Hepatocyte (in vitro differentiated cells): ENCODE measurements around the gene SP140L. TPM values are rescaled to one million over a fixed set of nuclear protein-coding genes. Genes with fewer than 3 reads are reported as not detected.
"Not testable (repeated sequence)": the region's sequence is repeated elsewhere in the genome, so short reads cannot be mapped to it uniquely, and the experiment has no call there.

Experiments
- DNase-seq: peaks from one replicate; pipeline ENCODE4 v3.0.0-alpha.2; 2016; ENCODE audit warnings: low spot score
- H2AFZ ChIP-seq: fragments of 200-600 bp; sonication (generic); 2 replicates; pipeline ENCODE4 v1.6.0; 2016; ENCODE audit warnings: antibody characterized with exemption, mild to moderate bottlenecking
- H3K27ac ChIP-seq: fragments of 200-600 bp; sonication (generic); 2 replicates; pipeline ENCODE4 v1.5.1; 2016; ENCODE audit warnings: mild to moderate bottlenecking
- H3K27me3 ChIP-seq: fragments of 200-600 bp; sonication (generic); 2 replicates; pipeline ENCODE4 v1.6.1; 2016
- H3K36me3 ChIP-seq: fragments of 200-600 bp; sonication (generic); replicated peaks from 2 replicates; pipeline ENCODE4 v1.5.1; 2016; ENCODE audit warnings: low read depth; ENCODE audit not compliant: insufficient read depth
- H3K4me1 ChIP-seq: fragments of 200-600 bp; sonication (generic); 2 replicates; pipeline ENCODE4 v1.5.1; 2016; ENCODE audit warnings: mild to moderate bottlenecking, moderate library complexity; ENCODE audit not compliant: insufficient read depth
- H3K4me2 ChIP-seq: fragments of 200-600 bp; sonication (generic); 2 replicates; pipeline ENCODE4 v1.6.0; 2016
- H3K4me3 ChIP-seq: fragments of 200-600 bp; sonication (generic); 2 replicates; pipeline ENCODE4 v1.5.1; 2016; ENCODE audit warnings: mild to moderate bottlenecking
- H3K79me2 ChIP-seq: fragments of 200-600 bp; sonication (generic); 2 replicates; pipeline ENCODE4 v1.6.0; 2017; ENCODE audit warnings: mild to moderate bottlenecking
- H3K9me2 ChIP-seq: fragments of 200-600 bp; sonication (generic); replicated peaks from 2 replicates; pipeline ENCODE4 v1.6.0; 2017; ENCODE audit warnings: mild to moderate bottlenecking; ENCODE audit not compliant: insufficient read depth
- H3K9me3 ChIP-seq: fragments of 200-600 bp; sonication (generic); 2 replicates; pipeline ENCODE4 v1.5.1; 2016; ENCODE audit warnings: low read depth, mild to moderate bottlenecking
- H4K20me1 ChIP-seq: fragments of 200-600 bp; sonication (generic); 2 replicates; pipeline ENCODE4 v1.6.0; 2016; ENCODE audit warnings: mild to moderate bottlenecking; ENCODE audit not compliant: insufficient read depth, poor library complexity, severe bottlenecking
- EZH2 ChIP-seq: fragments of 200-600 bp; sonication (generic); IDR thresholded peaks from 2 replicates; pipeline ENCODE4 v1.6.1; 2016; ENCODE audit warnings: antibody characterized with exemption, mild to moderate bottlenecking, borderline replicate concordance
- EZH2phosphoT487 ChIP-seq: fragments of 200-600 bp; sonication (generic); IDR thresholded peaks from one replicate; pipeline ENCODE4 v1.6.1; 2018; ENCODE audit warnings: antibody characterized with exemption, mild to moderate bottlenecking, low read depth, moderate library complexity; ENCODE audit not compliant: unreplicated experiment, severe bottlenecking
- WGBS: methylation state at CpG from one replicate; pipeline ENCODE4 v1.1.6; 2016; ENCODE audit warnings: low lambda C conversion rate; ENCODE audit errors: missing lambda C conversion rate; 5-methylcytosine and 5-hydroxymethylcytosine counted together
- polyA plus RNA-seq: library from polyadenylated mRNA; unstranded; fragments of >200 nt; fragmentation: Nextera tagmentation; extraction: Ambion mirVana; gene quantifications from 2 replicates; pipeline ENCODE4 v1.2.1, GENCODE V29; 2016
- total RNA-seq: library from RNA; depleted of rRNA; stranded (reverse); fragments of >200 nt; gene quantifications from 2 replicates; pipeline ENCODE4 v1.2.3, GENCODE V29; 2014
- TF ChIP-seq, protein P1 (sequence below): fragments of 200-600 bp; sonication (generic); IDR thresholded peaks from 2 replicates; pipeline ENCODE4 v1.5.1; 2016; ENCODE audit warnings: antibody characterized with exemption, mild to moderate bottlenecking; ENCODE audit not compliant: poor library complexity

Gene SP140L
- total and polyA plus RNA-seq, 2 experiments from 2014 or later = 7.1 to 8.1 TPM

DNA sequence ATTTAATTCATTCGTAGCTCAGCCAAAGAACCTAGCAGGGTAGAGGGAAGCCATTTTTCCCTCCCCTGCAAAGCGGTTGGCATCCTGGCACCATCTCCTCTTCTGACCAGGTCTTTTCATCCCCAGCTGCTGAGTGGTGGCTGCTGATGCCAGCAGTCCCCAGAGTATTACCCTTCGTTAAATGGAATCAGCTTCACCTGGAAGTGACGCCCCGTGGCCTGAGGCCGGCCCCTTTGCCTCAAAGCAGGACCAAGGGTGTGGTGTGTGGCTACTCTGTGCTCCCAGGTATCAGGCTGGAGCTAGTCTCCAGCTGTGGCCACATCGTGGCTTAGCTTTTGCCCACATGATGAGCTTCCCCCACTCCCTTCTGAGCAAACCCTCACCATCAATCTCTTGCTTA lies 76.8 kb downstream of the SP140L start:
- H4K20me1 ChIP-seq = no peaks in the 10 kb centered on the region
- no peak overlapping the region for H3K27ac ChIP-seq
- no peaks in the 10 kb centered on the region for H3K9me2 ChIP-seq
- no peak overlapping the region for H3K4me3 ChIP-seq
- no peak overlapping the region for H2AFZ ChIP-seq
- no peaks in the 10 kb centered on the region for H3K9me3 ChIP-seq
- H3K4me2 ChIP-seq = no peak overlapping the region
- no peaks in the 10 kb centered on the region for H3K79me2 ChIP-seq
- no peaks in the 10 kb centered on the region for H3K27me3 ChIP-seq
- no peaks in the 10 kb centered on the region for H3K4me1 ChIP-seq
- H3K36me3 ChIP-seq = no peaks in the 10 kb centered on the region
- no peak for TF ChIP-seq EZH2
- no peak for TF ChIP-seq EZH2phosphoT487
- DNase-seq = no peak
- WGBS = 85% methylated on average over 7 of the region's 7 CpGs

DNA sequence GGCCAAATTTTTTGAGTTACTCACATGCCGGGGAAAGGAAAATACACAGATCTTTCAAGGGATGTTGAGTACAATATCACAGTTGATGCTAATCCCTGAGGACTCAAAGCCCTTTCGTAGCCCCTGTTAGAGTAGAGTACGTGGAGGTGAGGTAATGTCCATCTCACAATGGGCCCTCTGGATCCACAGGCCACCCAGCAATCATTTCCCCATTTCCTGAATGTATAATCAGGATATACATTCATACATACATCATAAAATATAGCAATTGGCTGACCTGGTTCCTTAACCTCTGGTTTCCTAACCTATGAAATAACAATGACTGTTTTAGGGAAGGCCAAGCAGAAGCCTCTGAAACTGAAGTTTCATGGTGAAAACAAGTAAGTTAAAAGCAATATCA lies 78.8 kb downstream of the SP140L start:
- no peaks in the 10 kb centered on the region for H3K79me2 ChIP-seq

DNA sequence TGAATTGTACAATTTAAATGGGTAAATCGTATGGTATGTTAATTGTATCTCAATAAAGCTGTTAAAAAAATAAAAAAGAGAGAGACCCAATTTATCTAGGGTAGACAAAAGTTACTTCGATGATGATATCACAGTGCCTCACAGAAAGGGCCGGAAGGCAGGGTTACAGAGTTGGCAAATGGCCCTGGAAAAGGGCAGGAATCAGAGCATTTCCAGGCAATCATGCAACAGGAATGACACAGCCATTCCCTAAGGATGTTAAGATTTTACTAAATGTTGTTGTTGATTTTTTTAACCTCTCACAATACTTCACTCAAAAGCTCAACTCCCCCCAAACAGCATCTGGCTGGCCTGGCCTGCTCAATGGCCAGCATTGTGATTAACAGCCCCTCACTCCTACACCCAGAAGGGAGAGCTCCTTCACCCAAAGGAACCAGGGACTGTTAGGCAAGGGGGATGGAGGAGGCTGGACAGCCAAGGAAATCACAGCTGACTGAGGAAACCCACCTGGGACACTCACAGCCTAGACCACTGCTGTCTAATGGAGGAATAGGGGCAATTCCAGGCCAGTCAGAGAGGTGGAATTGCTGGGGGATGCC lies 81.3 kb downstream of the SP140L start:
- Histone ChIP-seq H4K20me1 (no peaks in the 10 kb centered on the region), H3K36me3 (no peaks in the 10 kb centered on the region), H3K4me3 (no peak overlapping the region), H3K79me2 (no peaks in the 10 kb centered on the region), H3K4me1 (no peaks in the 10 kb centered on the region), H3K4me2 (no peak overlapping the region), H3K27ac (no peak overlapping the region), H3K9me2 (no peaks in the 10 kb centered on the region), H2AFZ (no peak overlapping the region), H3K27me3 (peaks cover 3% of the 10 kb centered on the region), H3K9me3 (no peaks in the 10 kb centered on the region)
- TF ChIP-seq, protein P1, sequence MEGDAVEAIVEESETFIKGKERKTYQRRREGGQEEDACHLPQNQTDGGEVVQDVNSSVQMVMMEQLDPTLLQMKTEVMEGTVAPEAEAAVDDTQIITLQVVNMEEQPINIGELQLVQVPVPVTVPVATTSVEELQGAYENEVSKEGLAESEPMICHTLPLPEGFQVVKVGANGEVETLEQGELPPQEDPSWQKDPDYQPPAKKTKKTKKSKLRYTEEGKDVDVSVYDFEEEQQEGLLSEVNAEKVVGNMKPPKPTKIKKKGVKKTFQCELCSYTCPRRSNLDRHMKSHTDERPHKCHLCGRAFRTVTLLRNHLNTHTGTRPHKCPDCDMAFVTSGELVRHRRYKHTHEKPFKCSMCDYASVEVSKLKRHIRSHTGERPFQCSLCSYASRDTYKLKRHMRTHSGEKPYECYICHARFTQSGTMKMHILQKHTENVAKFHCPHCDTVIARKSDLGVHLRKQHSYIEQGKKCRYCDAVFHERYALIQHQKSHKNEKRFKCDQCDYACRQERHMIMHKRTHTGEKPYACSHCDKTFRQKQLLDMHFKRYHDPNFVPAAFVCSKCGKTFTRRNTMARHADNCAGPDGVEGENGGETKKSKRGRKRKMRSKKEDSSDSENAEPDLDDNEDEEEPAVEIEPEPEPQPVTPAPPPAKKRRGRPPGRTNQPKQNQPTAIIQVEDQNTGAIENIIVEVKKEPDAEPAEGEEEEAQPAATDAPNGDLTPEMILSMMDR = no peak
- TF ChIP-seq EZH2phosphoT487 = no peak
- TF ChIP-seq EZH2 = no peak
- DNase-seq = no peak
- WGBS = 87% methylated on average over 3 of the region's 3 CpGs

More for the DNA sequence above, 78.8 kb downstream of the SP140L start:
- H3K27ac ChIP-seq = no peak overlapping the region
- no peaks in the 10 kb centered on the region for H4K20me1 ChIP-seq
- no peak overlapping the region for H3K4me3 ChIP-seq
- no peak overlapping the region for H3K4me2 ChIP-seq
- no peak overlapping the region for H2AFZ ChIP-seq
- TF ChIP-seq, protein P1 = no peak
- TF ChIP-seq EZH2phosphoT487 (no peak), EZH2 (no peak)
- no peaks in the 10 kb centered on the region for H3K36me3 ChIP-seq
- WGBS = 88% methylated on average over 3 of the region's 3 CpGs
- H3K9me3 ChIP-seq = no peaks in the 10 kb centered on the region
- no peaks in the 10 kb centered on the region for H3K9me2 ChIP-seq
- no peaks in the 10 kb centered on the region for H3K4me1 ChIP-seq
- DNase-seq = no peak
- peaks cover 3% of the 10 kb centered on the region for H3K27me3 ChIP-seq

DNA sequence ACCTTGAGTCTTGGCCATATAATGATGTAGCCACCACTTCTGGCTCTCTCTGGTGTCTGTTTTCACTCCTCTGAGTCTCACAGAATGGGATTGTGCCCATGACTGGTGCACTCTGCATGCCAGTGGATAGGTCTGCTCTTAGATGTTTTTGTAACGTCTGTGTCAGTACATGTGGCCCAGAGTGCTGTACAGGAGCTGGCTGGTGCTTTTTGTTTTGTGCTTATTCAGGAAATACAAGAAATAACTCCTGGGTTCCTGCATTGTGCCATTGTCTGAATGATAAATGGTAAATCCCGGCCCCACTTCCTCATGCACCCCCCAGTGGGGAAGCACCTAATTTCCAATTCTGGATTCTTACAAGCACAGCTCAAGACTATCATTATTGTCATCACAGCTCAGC lies 82.3 kb downstream of the SP140L start:
- DNase-seq, H3K4me1 ChIP-seq, H3K9me3 ChIP-seq, H3K4me3 ChIP-seq, H3K27me3 ChIP-seq, H3K4me2 ChIP-seq, H2AFZ ChIP-seq, H3K27ac ChIP-seq, H3K9me2 ChIP-seq, H3K36me3 ChIP-seq, H4K20me1 ChIP-seq, H3K79me2 ChIP-seq: not testable (repeated sequence)
- 78% methylated on average over 2 of the region's 2 CpGs for WGBS
